NCI-H1694 (cell line): Measurements from ENCODE around the gene BCAR1.

Experiments used
- DNase-seq: peaks from one replicate; lab custom pipeline; 2025; lab: John Stamatoyannopoulos, UW

The BCAR1 gene

DNA sequence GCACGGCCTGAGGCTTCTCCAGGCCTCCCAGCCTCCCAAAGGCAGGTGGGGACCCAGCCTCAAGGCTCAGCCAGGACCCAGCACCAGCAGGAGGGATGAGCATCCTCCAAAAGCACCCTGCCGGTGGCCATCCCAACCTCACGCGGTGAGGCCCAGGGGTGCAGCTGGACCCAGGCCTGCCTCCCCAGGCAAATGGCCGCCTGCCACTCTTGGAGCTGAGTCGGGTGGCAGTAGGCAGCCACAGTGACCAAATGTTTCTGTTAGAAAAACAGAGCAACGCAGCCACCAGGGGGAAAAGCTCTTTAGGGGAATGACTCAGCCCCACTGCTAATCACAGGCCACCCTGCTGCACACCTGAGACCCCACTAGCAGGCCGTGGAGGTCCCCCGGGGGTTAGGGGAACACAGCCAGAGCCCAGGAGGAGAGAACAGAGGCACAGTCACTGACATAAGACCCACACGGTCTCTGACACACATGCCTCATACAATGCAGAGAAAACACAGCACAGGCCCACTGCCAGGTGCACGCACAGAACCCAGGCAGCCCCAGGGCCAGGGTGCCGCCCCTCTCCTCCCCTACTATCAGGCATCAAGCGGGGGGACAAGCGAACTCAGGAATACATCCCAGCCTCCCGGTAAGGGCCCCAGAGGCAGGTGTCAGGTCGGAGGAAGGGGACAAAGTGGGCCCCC, 12.4 kb downstream of the BCAR1 start:
- DNase-seq, result no peak

DNA sequence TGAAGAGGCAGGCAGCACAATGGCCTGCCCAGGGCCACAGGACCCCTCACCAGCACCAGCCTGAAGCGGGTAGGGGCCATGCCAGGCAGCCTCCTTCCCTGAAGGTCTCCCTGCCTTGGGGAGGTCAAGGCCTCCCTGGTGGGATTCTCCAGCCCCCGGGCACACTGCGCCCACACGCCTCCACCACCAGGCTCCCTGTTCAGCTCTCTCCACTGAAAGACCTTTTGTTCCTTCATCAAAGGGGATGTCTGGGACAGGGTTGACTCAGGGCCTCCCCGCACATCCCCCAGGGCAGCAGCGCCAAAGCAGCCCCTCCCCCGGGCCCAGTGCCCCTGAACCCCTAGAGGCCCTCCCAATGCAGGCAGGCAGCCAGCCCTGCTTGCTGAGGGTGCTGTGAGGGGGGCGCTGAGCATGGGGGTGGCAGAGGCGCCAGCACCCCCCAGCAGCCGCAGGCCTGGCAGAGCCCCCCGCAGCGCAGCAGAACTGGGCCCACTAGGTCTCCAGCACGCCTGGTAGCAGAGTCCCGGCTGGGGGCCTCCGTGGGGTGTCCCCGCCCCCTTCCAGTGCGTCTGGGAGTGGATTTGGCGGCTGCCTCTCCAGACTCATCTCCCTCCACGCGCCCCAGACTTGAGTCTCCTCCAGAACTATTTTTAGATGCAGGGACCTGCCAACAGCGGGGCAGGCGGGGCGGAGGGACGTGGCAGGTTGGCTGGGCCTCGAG, 13.1 kb downstream of the BCAR1 start:
- DNase-seq, result peak; percentile 29

DNA sequence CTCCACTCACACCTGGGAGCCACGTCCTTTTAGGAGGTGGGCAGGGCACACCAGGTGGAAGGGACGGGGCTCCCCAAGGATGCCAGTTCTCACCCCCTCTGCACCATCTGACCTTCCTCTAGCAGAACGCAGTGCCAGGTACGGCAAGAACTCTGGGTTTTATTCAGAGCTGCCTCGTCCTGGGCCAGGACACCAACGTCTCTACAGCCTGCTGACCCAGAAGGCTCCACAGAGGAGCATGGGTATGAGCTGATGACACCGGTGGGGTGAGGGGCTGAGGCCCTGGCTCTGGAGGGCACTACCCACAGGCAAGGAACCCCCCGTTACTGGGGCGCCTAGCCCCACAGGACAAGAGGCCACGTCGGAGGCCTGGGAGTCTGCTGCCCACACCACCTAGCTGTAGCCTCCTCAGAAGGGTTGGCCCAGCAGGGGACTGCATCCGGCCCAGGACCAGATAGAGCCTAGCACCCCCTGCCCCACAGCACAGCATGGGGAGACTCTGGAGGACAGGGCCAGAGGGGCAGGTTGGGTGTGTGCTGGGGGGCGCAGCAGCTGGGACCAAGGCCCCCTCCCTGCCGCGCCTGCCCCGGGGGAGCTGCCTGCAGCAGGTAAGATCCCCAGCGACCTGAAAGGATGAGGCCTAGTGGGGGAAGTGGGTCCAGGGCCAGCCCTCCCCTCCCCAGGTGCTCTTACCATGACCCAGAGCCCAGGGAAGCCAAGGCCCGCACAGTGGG, 13.9 kb downstream of the BCAR1 start:
- DNase-seq, result no peak

DNA sequence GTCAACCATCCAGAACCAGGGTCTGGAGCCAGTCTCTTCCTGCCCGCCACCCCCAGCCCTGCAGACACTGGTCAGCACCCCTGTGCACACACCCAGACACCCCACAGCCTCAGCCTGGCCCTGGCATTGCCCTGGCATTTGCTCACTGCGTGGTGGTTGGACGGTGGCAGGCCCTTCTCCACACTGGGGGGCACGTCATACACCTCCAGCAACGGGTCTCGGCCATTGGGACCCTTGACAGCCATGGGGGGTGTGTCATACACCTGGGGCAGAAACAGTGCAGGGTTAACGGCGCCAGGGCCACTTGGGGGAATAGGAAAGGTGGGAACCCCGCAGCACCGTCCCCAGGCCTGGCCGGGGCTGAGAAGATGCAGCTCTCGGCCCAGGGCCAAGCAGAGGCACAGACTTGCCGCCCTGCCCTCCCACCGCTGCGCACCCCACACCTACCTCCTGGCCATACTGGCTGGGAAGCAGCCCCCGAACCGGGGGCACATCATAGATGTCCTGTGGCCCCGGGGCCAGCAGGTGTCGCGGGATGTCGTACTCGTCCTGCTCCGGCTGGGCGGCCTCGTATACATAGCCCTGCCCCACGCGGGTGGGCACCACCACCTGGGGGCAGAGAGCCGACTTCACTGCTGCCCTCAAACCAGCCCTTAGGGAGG, 14.6 kb downstream of the BCAR1 start:
- no peak for DNase-seq

DNA sequence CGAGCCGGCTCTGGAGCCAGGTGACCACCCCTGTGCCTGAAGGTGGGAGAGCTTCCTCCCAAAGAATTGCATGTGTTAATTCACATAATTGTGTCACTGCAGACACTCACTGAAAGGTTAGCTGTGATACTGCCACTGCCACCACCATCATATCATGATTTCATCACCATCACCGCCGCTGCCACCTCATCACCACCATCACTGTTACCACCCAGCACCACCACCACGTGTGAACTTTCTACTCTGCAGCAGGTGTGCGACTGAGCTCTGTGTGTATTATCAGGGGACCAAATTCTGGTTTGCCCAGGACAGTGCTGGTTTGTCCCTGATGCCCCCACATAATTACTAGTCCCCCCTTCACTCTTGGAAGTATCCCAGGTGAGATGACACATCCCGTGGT, 15.2 kb downstream of the BCAR1 start:
- DNase-seq, result no peak

DNA sequence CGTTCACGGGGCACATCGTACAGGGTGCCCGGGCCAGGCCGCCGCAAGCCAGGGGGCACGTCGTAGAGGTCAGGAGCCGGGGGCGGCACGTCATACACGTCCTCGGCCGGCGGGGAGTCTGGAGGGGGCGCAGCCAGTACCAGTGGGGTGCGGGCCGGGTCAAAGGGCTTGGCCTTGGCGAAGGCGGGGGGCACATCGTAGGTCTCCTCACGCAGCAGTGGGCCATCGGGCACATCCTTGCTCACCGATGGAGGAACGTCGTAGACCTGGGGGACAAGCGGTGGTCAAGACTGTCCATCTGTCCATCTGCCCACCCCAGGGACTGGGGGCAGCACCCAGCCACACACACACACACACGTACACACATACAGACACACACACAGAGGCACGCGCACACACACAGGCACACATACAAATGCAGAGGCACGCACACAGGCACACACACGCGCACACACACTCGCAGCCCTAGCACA, 15.7 kb downstream of the BCAR1 start:
- no peak for DNase-seq

DNA sequence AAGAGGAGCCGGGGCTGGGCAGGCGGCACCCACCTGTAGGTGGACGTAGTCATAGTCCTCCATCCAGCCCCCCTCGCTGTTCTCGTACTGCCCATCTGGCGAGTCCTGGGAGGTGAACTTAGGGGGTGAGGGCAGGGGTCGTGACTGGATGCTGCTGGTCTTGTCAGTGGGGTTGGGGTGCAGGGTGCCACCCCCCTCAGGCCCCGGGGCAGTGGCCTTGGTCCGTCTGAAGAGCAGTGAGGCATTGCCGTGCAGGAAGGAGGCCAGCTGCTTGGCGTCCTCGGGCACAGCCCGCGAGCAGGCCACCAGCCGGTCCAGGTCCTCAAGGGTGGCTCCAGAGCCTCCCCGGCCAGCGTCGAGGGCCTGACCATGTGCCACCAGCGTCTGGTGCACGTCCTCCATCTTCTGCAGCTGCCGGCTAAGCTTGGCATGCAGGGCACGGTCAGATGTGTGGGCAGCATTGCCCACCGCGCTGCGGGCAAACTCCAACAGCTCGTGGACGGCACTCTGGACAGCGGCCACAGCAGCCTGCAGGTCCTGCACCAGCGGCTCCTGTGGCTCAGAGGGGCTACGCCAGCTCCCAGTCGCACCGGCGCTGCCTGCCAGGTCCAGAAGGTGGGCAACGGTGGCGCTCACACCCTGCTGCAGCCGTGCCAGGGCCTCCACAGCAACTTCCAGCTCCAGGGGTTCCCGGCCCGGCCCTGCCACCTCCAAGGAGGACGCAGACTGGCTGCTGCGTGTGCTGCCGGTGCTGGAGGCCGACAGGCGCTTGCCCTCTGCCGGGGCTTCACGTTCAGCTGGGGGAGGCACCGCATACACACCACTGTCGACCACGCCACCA, 16.3 kb downstream of the BCAR1 start:
- no peak for DNase-seq

DNA sequence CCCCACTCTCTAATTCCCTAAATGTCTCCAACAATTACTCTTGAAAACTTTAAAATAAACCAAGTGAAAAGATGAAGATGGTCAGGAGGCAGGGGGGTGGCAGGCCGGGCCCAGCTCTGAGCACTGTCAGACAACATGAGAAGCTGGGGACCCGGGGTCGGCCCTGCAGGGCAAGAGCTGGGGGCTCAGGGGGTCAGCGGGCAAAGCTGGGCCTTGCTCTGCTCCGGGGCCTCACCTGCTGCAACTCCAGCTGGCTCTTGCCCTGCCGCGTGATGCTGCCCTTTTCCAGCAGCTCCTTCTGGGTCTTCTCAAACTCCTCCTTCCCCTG, 17.8 kb downstream of the BCAR1 start:
- DNase-seq, result no peak

DNA sequence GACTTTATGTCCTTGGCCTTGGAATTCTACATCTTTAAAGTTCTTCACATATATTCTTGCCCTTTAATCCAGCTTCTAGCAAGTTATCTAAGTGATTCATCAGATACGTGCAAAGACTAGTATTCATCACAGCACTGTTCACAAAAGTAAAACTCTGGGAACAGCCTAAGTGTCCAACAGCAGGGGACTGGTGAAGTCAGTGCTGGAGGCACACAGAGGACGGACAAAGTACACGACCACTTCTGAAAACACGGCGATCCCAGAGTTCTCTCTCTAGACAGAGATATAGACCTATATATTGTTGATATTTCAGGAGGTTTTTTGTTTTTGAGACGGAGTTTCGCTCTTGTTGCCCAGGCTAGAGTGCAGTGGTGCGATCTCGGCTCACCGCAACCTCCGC, 19.9 kb downstream of the BCAR1 start:
- DNase-seq, result no peak

DNA sequence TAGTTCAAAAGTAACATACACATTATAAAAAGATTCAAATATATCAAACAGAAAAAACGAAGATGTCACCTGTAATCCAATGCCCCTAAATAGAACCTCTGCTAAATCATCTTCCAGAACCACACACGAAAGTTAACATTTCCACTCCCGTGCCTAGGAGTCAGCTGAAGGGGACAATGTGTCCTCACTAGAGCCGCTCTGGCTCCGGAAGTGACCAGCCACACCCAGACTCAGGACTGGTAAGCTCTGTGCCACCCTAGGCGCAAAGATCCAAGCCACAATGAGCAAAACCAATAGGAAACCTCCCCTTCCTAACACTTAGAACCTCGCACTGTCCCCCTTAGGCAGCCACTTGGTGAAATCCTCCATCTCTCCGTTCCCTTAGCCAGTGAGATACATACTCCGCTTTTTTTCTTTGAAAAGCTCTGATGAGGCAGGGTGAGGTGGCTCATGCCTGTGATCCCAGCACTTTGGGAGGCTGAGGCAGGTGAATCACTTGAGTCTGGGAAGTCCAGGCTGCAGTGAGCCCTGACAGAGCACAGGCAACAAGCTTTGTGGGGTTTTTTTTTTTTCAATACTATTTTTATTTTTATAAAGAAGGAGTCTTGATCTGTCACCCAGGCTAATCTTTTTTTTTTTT, 20.8 kb downstream of the BCAR1 start:
- no peak for DNase-seq

DNA sequence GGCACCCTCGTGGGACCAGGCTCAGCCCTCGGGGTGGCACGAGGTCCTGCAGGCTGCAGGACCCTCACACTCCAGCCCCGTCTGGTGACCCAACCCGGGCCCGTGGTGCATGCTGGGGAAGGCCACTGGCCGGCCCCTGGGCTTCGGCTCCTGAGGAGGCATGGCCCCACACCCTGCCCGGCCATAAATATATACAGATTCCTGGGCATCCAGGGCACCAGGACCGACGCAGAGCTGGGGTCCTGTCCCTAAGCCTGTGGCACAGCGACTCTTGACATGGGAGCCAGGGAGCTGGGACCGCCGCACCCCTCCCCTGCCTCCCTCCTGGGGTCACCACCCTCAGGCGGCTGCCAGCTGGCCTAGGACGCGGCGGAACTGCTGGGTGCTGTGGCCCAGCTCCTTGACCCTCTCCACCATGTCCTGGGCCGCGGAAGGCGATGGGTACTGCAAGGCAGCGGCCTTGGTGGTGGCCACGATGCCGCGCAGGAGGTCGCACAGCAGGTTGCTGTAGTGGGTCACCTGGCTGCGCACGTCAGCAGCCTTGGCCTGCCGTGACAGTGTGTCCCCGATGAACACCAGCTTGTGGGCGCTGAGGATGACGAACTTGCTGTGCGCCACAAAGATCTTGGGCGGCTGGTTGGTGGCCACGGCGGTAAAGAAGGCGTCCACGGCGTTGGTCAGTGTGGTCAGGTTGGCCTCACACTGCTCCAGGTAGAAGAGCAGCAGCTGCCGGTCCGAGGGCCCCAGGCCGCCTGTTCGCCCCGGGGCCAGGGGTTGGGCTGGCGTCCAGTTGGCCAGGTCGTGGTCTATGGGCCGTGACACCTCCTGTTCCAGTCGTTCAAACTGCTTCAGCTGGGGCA, 22.0 kb downstream of the BCAR1 start:
- DNase-seq, result no peak

DNA sequence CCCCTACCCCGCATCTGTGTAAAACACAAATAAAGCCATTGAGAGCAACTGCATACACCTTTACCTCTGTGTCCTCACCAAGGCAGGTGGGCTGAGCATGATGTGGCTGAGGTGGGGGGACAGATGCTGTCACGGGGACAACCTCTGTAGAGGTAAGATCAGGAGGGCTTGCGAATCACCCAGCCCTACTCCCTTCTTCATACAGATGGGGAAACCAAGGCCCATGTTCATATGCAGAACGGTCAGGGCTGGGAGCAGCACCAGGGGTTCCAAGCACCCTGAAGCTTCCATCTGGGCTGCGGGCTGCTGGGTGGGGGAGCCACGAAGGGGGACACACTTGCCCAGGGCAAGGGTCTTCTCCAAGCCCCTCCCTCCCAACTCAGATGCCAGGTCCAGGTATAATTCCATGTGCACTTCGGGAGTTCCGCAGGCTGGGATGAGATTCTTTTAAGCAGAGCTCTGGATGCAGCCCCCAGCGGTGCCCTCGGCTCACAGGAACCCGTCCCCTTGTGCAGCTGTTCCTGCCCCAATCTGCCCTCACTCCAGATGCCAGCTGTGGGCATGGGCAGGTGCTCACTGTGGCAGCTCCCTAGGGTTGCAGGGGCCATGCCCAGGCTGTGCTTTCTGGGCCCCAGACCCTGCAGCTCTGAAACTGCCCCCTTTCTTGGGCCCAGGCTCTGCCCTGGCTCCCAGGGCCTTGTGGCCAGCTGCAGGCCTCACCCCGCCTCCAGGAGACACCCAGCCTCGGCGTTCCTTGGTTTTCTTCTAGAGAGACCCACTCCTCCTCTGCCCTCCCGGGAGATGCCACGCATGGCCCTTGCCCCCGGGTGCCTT, 23.1 kb downstream of the BCAR1 start:
- no peak for DNase-seq

DNA sequence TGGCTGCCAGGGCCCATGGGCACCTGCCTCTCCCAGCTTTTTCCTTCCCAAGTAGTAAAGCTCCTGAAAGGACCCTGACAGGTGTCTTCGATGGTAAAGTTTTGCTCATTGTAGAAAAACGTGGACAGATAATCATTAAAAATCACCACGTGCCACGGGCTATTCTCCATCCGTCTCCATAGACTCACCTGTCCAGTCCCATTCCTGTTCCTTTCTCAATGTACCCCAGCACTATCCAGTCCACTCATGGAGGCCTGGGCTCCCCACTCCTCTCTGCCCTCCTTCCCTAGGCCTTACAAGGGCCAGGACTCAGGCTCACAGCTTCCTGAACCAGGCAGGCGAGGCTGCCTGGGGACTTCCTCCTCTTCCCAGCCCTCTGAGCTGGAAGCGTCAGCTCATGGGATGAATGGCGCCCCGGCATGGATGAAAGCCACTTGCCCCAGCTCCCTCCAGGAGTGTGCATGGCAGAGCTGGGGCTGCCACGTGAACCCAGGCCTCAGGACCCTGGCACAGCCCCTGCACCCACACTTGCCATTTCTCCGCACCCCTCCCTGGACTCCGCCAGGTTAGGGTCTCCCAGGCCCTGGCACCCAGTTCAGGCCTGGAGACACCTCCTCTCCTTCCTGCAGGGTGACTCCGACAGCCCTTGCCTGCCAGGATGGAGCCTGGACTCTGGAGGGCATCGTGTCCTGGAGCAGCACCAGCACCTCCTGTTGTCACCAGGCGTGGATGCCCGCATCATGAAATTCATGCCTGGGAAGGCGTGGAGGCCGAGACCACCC, 23.9 kb downstream of the BCAR1 start:
- DNase-seq, result no peak

DNA sequence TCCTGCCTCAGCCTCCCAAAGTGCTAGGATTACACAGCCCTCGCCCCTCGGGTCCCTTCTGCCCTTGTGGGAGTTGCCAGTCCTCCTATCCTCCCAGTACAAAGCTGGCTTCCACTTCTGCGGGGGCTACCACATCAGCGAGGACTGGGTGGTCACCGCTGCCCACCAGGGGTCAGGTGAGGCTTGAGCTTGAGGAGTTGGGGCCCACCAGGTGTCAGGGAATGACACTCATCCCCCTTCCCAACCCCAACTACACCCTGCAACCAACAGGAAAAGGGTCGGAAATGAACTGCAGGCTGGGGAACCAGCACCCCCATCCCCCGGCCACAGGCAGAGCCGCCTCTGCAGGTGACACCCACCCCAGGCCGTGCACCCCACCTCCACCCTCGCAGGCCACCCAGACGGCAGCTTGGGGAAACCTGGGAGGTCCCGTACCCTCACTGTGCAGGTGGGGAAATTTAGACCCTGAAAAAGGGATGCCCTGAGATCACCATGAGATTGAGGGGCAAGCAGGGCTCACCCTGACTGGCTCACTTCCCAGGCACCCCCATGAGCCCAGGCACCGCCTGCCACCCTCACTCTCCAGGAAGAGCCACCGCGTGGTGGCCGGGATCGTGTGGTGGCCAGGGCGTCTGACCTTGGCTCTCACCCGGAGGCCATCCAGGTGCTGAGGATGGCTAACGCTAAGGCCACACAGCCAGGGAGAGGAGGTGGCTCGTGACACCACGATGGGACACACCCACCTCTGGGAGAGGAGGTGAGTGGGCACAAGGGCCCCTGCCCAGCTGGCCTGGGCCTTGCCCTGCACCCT, 24.7 kb downstream of the BCAR1 start:
- no peak for DNase-seq

DNA sequence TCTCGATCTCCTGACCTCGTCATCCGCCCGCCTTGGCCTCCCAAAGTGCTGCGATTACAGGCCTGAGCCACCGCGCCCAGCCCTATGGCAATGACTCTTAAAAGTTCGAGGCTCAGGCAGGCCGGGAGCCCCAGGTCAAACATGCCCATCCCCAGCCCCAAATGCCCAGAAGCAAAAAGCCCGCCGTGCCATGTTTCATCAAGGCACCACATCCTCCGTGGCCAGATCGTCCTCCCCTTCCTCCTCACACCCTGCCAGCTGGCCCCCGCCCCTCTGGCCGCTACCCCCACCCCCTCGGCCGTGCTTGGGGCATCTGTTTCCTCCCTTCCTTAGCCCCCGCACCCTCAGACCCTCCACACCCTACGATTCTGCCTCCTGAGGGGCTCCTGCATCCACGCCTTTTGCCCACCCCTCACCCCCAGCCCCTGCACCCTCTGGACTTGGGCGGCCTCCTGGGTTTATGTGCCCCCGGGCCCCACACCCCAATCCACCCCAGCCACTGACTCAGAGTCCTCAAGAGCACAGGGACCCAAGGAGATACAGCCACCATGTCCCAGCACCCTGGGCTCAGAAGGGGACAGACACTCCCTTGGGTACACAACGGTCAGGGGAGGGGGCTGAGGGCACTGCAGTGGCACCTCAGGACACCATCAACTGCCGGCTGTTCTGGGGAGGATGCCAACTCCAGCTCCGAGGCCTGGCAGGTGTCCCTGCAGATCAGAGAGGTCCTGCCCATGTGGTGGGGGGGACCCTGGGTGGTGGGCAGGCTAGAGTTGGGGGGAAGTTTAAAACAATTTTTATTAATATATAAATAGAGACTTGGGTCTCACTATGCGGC, 25.5 kb downstream of the BCAR1 start:
- DNase-seq, result no peak

DNA sequence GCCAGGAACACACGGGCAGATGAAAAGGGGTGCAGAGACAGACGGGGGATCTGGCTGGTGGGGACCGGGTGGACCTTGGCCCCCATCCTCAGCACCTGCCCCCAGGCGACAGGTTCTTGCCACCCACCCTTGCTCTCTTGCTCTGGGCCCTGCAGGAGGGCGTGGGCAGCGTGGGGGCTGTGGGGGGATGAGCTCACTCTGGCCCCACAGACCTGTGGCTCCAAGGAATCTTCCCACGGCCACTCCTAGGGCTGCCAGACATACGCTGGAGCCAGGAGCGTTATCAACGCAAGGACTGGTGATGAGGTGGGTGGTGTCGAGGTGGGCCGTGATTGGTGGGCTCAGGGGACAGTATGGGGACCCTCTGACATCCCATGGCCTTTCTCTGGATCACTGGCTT, 26.3 kb downstream of the BCAR1 start:
- no peak for DNase-seq
